HCT116 (cell line): ENCODE measurements around the gene PCP2. TPM values are rescaled to one million over a fixed set of nuclear protein-coding genes. Genes with fewer than 3 reads are reported as not detected.
A peak's percentile ranks its signal among the peaks of the same experiment; 100 is the strongest.

Experiments used
- ATAC-seq: fragments of 200-7000 bp; cut with Tn5 transposase; 2 replicates; pipeline ENCODE4 v1.9.1; 2020; ENCODE audit warnings: mild to moderate bottlenecking, moderate library complexity
- BruUV-seq: library from RNA; stranded (reverse); fragments of 400-500 nt; replicated peaks from 2 replicates; lab custom pipeline; 2021; lab: Mats Ljungman, UMichigan
- CTCF ChIA-PET: fragments of 300-600 bp; sonication (Branson Sonifier 250); formaldehyde crosslinking; loops from one replicate; lab custom pipeline; 2021; ENCODE audit warnings: antibody characterized with exemption; lab: Charles Lee
- POLR2A ChIA-PET: fragments of 300-600, 350-600 bp; sonication (Branson Sonifier 250); formaldehyde crosslinking; loops from one replicate; lab custom pipeline; 2021; ENCODE audit warnings: antibody characterized with exemption; lab: Charles Lee
- RAD21 ChIA-PET, 2 experiments: fragments of 300-600 bp; sonication (Branson Sonifier 250); formaldehyde crosslinking; loops; one replicate each; lab custom pipeline; 2023; ENCODE audit warnings: low total read pairs in 2 of 2; ENCODE audit not compliant: uncharacterized antibody in 2 of 2, unreplicated experiment in 2 of 2, low non-redundant PET in 1 of 2; lab: Charles Lee
- DNase-seq: peaks from one replicate; pipeline ENCODE4 v3.0.0-alpha.2; 2010; ENCODE audit warnings: low read depth, low spot score
- H2AFZ ChIP-seq: fragments of 200-600 bp; shearing (Covaris generic), sonication (generic); 2 replicates; pipeline ENCODE4 v1.6.1; 2017; ENCODE audit warnings: low read depth, mixed run types, mixed read lengths, antibody characterized with exemption, low read length; ENCODE audit not compliant: poor library complexity, severe bottlenecking
- H3K27ac ChIP-seq: 2 replicates; pipeline ENCODE4 v1.5.1; 2012; ENCODE audit warnings: low read depth, low read length
- H3K27me3 ChIP-seq: fragments of 200-600 bp; sonication (generic); 2 replicates; pipeline ENCODE4 v1.6.1; 2016; ENCODE audit warnings: mixed run types, low read length, mixed read lengths; ENCODE audit not compliant: insufficient read depth
- H3K36me3 ChIP-seq, 2 experiments: fragments of 200-500 bp in 1 of 2; fragments of 200-600 bp in 1 of 2; sonication (Bioruptor generic) in 1 of 2; sonication (generic) in 1 of 2; 2 replicates each; pipeline versions ENCODE4 v1.5.1 to v1.6.1; 2014 to 2016; ENCODE audit warnings: low read length in 2 of 2, inconsistent platforms in 1 of 2, mixed read lengths in 1 of 2, mixed run types in 1 of 2; ENCODE audit not compliant: insufficient read depth in 2 of 2, control insufficient read depth in 1 of 2
- H3K4me1 ChIP-seq, 2 experiments: fragments of 200-600 bp in 1 of 2; sonication (generic) in 1 of 2; 2 replicates each; pipeline versions ENCODE4 v1.5.1 to v1.6.1; 2012 to 2017; ENCODE audit warnings: low read length in 2 of 2, inconsistent platforms in 1 of 2, mild to moderate bottlenecking in 1 of 2, mixed read lengths in 1 of 2, mixed run types in 1 of 2, moderate library complexity in 1 of 2; ENCODE audit not compliant: insufficient read depth in 2 of 2, control insufficient read depth in 1 of 2
- H3K4me2 ChIP-seq: fragments of 200-600 bp; sonication (generic); 2 replicates; pipeline ENCODE4 v1.6.1; 2017; ENCODE audit warnings: mixed run types, low read length, mixed read lengths
- H3K4me3 ChIP-seq, 2 experiments: fragments of 200-600 bp in 1 of 2; sonication (generic) in 1 of 2; replicated peaks in 1 of 2; 2 replicates each; pipeline ENCODE4 v1.5.1; 2011 to 2016; ENCODE audit warnings: low read length in 2 of 2, control low read depth in 1 of 2, low read depth in 1 of 2, mild to moderate bottlenecking in 1 of 2, mixed read lengths in 1 of 2, mixed run types in 1 of 2
- H3K79me2 ChIP-seq: fragments of 200-600 bp; sonication (generic); 2 replicates; pipeline ENCODE4 v1.6.1; 2017; ENCODE audit warnings: mild to moderate bottlenecking, mixed run types, low read length, moderate library complexity, mixed read lengths; ENCODE audit not compliant: insufficient read depth
- H3K9ac ChIP-seq: fragments of 200-600 bp; sonication (generic); 2 replicates; pipeline ENCODE4 v1.6.1; 2016; ENCODE audit warnings: low read length, mixed read lengths
- H3K9me2 ChIP-seq: fragments of 200-600 bp; sonication (generic), shearing (Covaris generic); 2 replicates; pipeline ENCODE4 v1.6.1; 2017; ENCODE audit warnings: mixed run types, mild to moderate bottlenecking, moderate library complexity; ENCODE audit not compliant: insufficient read depth
- H3K9me3 ChIP-seq, 2 experiments: fragments of 200-500 bp in 1 of 2; fragments of 200-600 bp in 1 of 2; sonication (Bioruptor generic) in 1 of 2; sonication (generic) in 1 of 2; 2 replicates each; pipeline ENCODE4 v1.6.1; 2014 to 2017; ENCODE audit warnings: low read length in 2 of 2, mixed read lengths in 2 of 2, inconsistent platforms in 1 of 2, low read depth in 1 of 2, mild to moderate bottlenecking in 1 of 2, mixed run types in 1 of 2, moderate library complexity in 1 of 2; ENCODE audit not compliant: control insufficient read depth in 1 of 2, insufficient read depth in 1 of 2
- H4K20me1 ChIP-seq: fragments of 200-600 bp; sonication (generic), shearing (Covaris generic); 2 replicates; pipeline ENCODE4 v1.6.1; 2017; ENCODE audit warnings: mixed run types, mild to moderate bottlenecking, moderate library complexity; ENCODE audit not compliant: insufficient read depth
- ATF3 ChIP-seq: IDR thresholded peaks from 2 replicates; pipeline ENCODE4 v1.6.1; 2012
- CEBPB ChIP-seq: IDR thresholded peaks from 2 replicates; pipeline ENCODE4 v1.6.1; 2012; ENCODE audit warnings: low read depth
- CTCF ChIP-seq, 3 experiments: fragments of 200-600 bp in 1 of 3; sonication (generic) in 1 of 3; IDR thresholded peaks in 2 of 3; conservative IDR thresholded peaks in 1 of 3; 2 replicates each; pipeline ENCODE4 v1.5.1; 2012 to 2017; ENCODE audit warnings: low read depth in 2 of 3, low read length in 2 of 3, antibody characterized with exemption in 1 of 3, borderline replicate concordance in 1 of 3, control low read depth in 1 of 3, mild to moderate bottlenecking in 1 of 3, mixed read lengths in 1 of 3, mixed run types in 1 of 3, moderate library complexity in 1 of 3; ENCODE audit not compliant: insufficient read depth in 1 of 3
- ELF1 ChIP-seq: IDR thresholded peaks from 2 replicates; pipeline ENCODE4 v1.6.1; 2012; ENCODE audit warnings: low read depth, borderline replicate concordance
- EZH2phosphoT487 ChIP-seq: fragments of 200-600 bp; IDR thresholded peaks from 2 replicates; pipeline ENCODE4 v1.6.1; 2018; ENCODE audit warnings: antibody characterized with exemption, borderline replicate concordance
- POLR2A ChIP-seq: IDR thresholded peaks from 2 replicates; pipeline ENCODE4 v1.7.0; 2011; ENCODE audit warnings: borderline replicate concordance; ENCODE audit not compliant: insufficient read depth, insufficient read length; ENCODE audit errors: extremely low read depth
- SP1 ChIP-seq: IDR thresholded peaks from 2 replicates; pipeline ENCODE4 v1.6.1; 2012; ENCODE audit warnings: low read depth
- TCF7L2 ChIP-seq: IDR thresholded peaks from 2 replicates; pipeline ENCODE4 v1.7.0; 2011; ENCODE audit warnings: borderline replicate concordance, inconsistent platforms; ENCODE audit not compliant: insufficient read depth, insufficient read length; ENCODE audit errors: extremely low read depth
- ZBTB33 ChIP-seq: IDR thresholded peaks from 2 replicates; pipeline ENCODE4 v1.6.1; 2011; ENCODE audit warnings: mild to moderate bottlenecking, low read length, moderate library complexity; ENCODE audit not compliant: insufficient replicate concordance; ENCODE audit errors: extremely low read depth
- ZFX ChIP-seq: fragments of 450-650 bp; IDR thresholded peaks from 2 replicates; pipeline ENCODE4 v1.6.1; 2017
- intact Hi-C: fragments of 100-400 bp; cut with micrococcal nuclease; formaldehyde crosslinking; loops from 2 replicates; pipeline ENCODE4 v1.10.0; 2022
- total RNA-seq: library from RNA; stranded (reverse); gene quantifications from one replicate; pipeline ENCODE4 v1.2.1, GENCODE V29; 2021; ENCODE audit not compliant: unreplicated experiment

The PCP2 gene
- total RNA-seq, 1 experiment from 2014 or later, result 0.32 TPM

- no peaks in the 10 kb centered on the region for H3K4me1 ChIP-seq
- no peak for ATAC-seq
- ChIA-PET RAD21 (no interaction called here), POLR2A (no interaction called here), CTCF (no interaction called here)
- no peak overlapping the region for H3K27ac ChIP-seq
- intact Hi-C loops, result no loop called here
- no peaks in the 10 kb centered on the region for H3K79me2 ChIP-seq
- H3K36me3 ChIP-seq, result peaks cover 3% of the 10 kb centered on the region in 2 experiments
- no peaks in the 10 kb centered on the region for H4K20me1 ChIP-seq
- no peak overlapping the region for H3K9ac ChIP-seq
- no peak for DNase-seq
- no peaks in the 10 kb centered on the region for H3K27me3 ChIP-seq
- TSS peak; percentile 42 for BruUV-seq
- H3K9me2 ChIP-seq, result no peaks in the 10 kb centered on the region
- TF ChIP-seq ZBTB33 (no peak), CTCF (IDR thresholded peaks at IDR 0.05 in 2 of 3, conservative IDR thresholded peaks at IDR 0.05 in 1 of 3; ENCODE audit: borderline replicate concordance in 1 of 3, insufficient read depth in 1 of 3, low read depth in 2 of 3, low read length in 2 of 3) (no peak), ATF3 (no peak), CEBPB (no peak), ELF1 (no peak), SP1 (no peak), TCF7L2 (no peak), EZH2phosphoT487 (no peak), ZFX (no peak), POLR2A (no peak)
- TF ChIP-seq, all 23 proteins: peak for 0
- Histone ChIP-seq H3K9me3 (no peaks in the 10 kb centered on the region), H3K4me2 (no peak overlapping the region), H2AFZ (no peak overlapping the region), H3K4me3 (no peak overlapping the region)
These were observed 21.8 kb downstream of the PCP2 start for GRCh38 chr19:7611541-7612279.
